Stimulated activated CD4-positive, alpha-beta T cell treated with anti-CD3 and anti-CD28 coated beads, Interleukin-2, amount 100 ng/mL, for 24 hours (primary cell): Measurements from ENCODE around the gene HIPK2.

Experiments
- DNase-seq, 2 donors: peaks; one replicate each; pipeline ENCODE4 v3.0.0-alpha.2; 2020

HIPK2 gene

GRCh38 chr7:139525239-139525638, 252.6 kb downstream of the HIPK2 start:
- DNase-seq = no peak

GRCh38 chr7:139523968-139524815, 253.6 kb downstream of the HIPK2 start:
- no peak for DNase-seq

- peak in 1 of 2 donors; percentile 48 for DNase-seq
Measured at GRCh38 chr7:139523199-139523941, 254.4 kb downstream of the HIPK2 start, which contains the start of gene CLEC2L. CLEC2L (plus strand) TSS chr7:139523685; CDS start chr7:139523928, 243 bp downstream.

GRCh38 chr7:139522830-139523198, 255.0 kb downstream of the HIPK2 start:
- DNase-seq = no peak

GRCh38 chr7:139521439-139521838, 256.4 kb downstream of the HIPK2 start:
- no peak for DNase-seq

- no peak for DNase-seq
Measured at GRCh38 chr7:139515266-139515665, 262.5 kb downstream of the HIPK2 start.
